Thyroid gland (tissue), 4 donors: ENCODE data around the gene TRABD2B.

Source experiments
- POLR2A ChIP-seq, 2 donors: fragments of 450-650 bp; IDR thresholded peaks; one replicate each; pipeline ENCODE4 v1.6.1; 2017; ENCODE audit warnings: antibody characterized with exemption in 2 of 2, mild to moderate bottlenecking in 2 of 2, moderate library complexity in 1 of 2
- TF ChIP-seq, protein P1 (sequence below), 6 experiments: fragments of 200-600 bp in 3 of 6; fragments of 450-650 bp in 3 of 6; sonication (generic) in 3 of 6; IDR thresholded peaks; one replicate each; pipeline ENCODE4 v1.5.1; 2016 to 2019; ENCODE audit warnings: antibody characterized with exemption in 6 of 6, mild to moderate bottlenecking in 2 of 6, inconsistent platforms in 1 of 6, moderate library complexity in 1 of 6

DNA sequence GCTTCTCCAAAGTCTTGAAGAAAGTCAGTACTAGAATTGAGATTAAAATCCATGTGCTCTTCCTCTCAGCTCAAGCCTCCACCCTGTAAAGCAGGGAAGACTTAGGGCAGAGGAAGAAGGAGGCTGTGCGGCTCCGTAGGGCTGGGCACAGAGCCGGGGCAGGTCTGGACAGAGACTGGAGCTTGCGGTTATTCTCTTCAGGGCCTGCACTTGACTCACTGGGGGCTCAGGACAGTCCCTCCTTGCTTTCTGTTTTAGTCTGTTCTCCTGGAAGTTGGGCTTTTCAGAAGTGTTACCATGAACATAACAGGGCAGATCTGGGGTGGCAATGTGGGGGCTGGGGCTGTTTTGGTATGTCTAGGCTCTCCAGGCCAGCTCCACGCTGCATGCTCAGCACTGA lies 21.6 kb upstream of the TRABD2B start:
- TF ChIP-seq, protein P1, sequence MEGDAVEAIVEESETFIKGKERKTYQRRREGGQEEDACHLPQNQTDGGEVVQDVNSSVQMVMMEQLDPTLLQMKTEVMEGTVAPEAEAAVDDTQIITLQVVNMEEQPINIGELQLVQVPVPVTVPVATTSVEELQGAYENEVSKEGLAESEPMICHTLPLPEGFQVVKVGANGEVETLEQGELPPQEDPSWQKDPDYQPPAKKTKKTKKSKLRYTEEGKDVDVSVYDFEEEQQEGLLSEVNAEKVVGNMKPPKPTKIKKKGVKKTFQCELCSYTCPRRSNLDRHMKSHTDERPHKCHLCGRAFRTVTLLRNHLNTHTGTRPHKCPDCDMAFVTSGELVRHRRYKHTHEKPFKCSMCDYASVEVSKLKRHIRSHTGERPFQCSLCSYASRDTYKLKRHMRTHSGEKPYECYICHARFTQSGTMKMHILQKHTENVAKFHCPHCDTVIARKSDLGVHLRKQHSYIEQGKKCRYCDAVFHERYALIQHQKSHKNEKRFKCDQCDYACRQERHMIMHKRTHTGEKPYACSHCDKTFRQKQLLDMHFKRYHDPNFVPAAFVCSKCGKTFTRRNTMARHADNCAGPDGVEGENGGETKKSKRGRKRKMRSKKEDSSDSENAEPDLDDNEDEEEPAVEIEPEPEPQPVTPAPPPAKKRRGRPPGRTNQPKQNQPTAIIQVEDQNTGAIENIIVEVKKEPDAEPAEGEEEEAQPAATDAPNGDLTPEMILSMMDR (IDR thresholded peaks at IDR 0.05) = no peak
- no peak for TF ChIP-seq POLR2A (IDR thresholded peaks at IDR 0.05)
